IMR-90 (cell line): Measurements from ENCODE around the gene CYP2W1. TPM values are rescaled to one million over a fixed set of nuclear protein-coding genes. Genes with fewer than 3 reads are reported as not detected.

Source experiments
- ATAC-seq: fragments of 200-7000 bp; cut with Tn5 transposase; 2 replicates; pipeline ENCODE4 v1.9.1; 2020; ENCODE audit warnings: low read depth, mild to moderate bottlenecking, moderate library complexity
- BruUV-seq: library from RNA; stranded (reverse); fragments of 400-500 nt; replicated peaks from 2 replicates; lab custom pipeline; 2021; lab: Mats Ljungman, UMichigan
- CTCF ChIA-PET: fragments of 300-600 bp; formaldehyde crosslinking; extraction: SDS; loops from one replicate; lab custom pipeline; 2021; ENCODE audit warnings: antibody characterized with exemption; lab: Yijun Ruan, JAX
- POLR2A ChIA-PET: fragments of 300-600 bp; sonication (Branson Sonifier 250); formaldehyde crosslinking; loops from one replicate; lab custom pipeline; 2022; ENCODE audit warnings: antibody characterized with exemption; ENCODE audit not compliant: unreplicated experiment; lab: Charles Lee
- DNase-seq: peaks from one replicate; pipeline ENCODE4 v3.0.0; 2013
- H2AFZ ChIP-seq: replicated peaks from 2 replicates; pipeline ENCODE3; 2013; ENCODE audit warnings: low read length, mild to moderate bottlenecking; ENCODE audit not compliant: poor library complexity
- H2AK5ac ChIP-seq: 2 replicates; pipeline ENCODE4 v1.6.1; 2013; ENCODE audit warnings: low read depth, low read length, inconsistent platforms
- H2AK9ac ChIP-seq: replicated peaks from 2 replicates; pipeline ENCODE3; 2013; ENCODE audit warnings: mild to moderate bottlenecking, low read depth, low read length, moderate library complexity; ENCODE audit not compliant: poor library complexity
- H2BK120ac ChIP-seq: 2 replicates; pipeline ENCODE4 v1.6.1; 2013; ENCODE audit warnings: low read depth, low read length, inconsistent platforms
- H2BK15ac ChIP-seq: 3 replicates; pipeline ENCODE4 v1.6.1; 2013; ENCODE audit warnings: low read depth, low read length, inconsistent platforms
- H2BK20ac ChIP-seq: 2 replicates; pipeline ENCODE4 v1.6.1; 2013; ENCODE audit warnings: low read depth, mild to moderate bottlenecking, inconsistent platforms, low read length, moderate library complexity
- H2BK5ac ChIP-seq: 2 replicates; pipeline ENCODE4 v1.6.1; 2013; ENCODE audit warnings: mild to moderate bottlenecking, low read depth, low read length, inconsistent platforms; ENCODE audit not compliant: poor library complexity, severe bottlenecking
- H3K14ac ChIP-seq: replicated peaks from 2 replicates; pipeline ENCODE4 v1.6.1; 2013; ENCODE audit warnings: low read depth, low read length, inconsistent platforms
- H3K18ac ChIP-seq: 2 replicates; pipeline ENCODE4 v1.6.1; 2013; ENCODE audit warnings: low read depth, low read length, control low read depth
- H3K23ac ChIP-seq: 2 replicates; pipeline ENCODE4 v1.6.1; 2013; ENCODE audit warnings: low read depth, low read length, inconsistent platforms
- H3K27ac ChIP-seq: 2 replicates; pipeline ENCODE4 v1.5.1; 2013; ENCODE audit warnings: mild to moderate bottlenecking, control low read depth, low read length; ENCODE audit not compliant: insufficient read depth
- H3K27me3 ChIP-seq: 2 replicates; pipeline ENCODE4 v1.6.1; 2013; ENCODE audit warnings: low read length; ENCODE audit not compliant: control insufficient read depth, insufficient read depth
- H3K36me3 ChIP-seq: 2 replicates; pipeline ENCODE4 v1.6.1; 2013; ENCODE audit warnings: low read length, mixed read lengths; ENCODE audit not compliant: control insufficient read depth, insufficient read depth
- H3K4ac ChIP-seq: 2 replicates; pipeline ENCODE4 v1.6.1; 2013; ENCODE audit warnings: low read depth, low read length, inconsistent platforms
- H3K4me1 ChIP-seq: 2 replicates; pipeline ENCODE4 v1.6.1; 2013; ENCODE audit warnings: low read length, mixed read lengths; ENCODE audit not compliant: control insufficient read depth, insufficient read depth
- H3K4me2 ChIP-seq: 2 replicates; pipeline ENCODE4 v1.6.1; 2013; ENCODE audit warnings: low read depth, mild to moderate bottlenecking, control low read depth, low read length, moderate library complexity
- H3K4me3 ChIP-seq: 2 replicates; pipeline ENCODE4 v1.5.1; 2013; ENCODE audit warnings: low read depth, mild to moderate bottlenecking, control low read depth, low read length, moderate library complexity; ENCODE audit not compliant: insufficient read depth
- H3K56ac ChIP-seq: 2 replicates; pipeline ENCODE4 v1.6.1; 2013; ENCODE audit warnings: low read length, inconsistent platforms; ENCODE audit not compliant: insufficient read depth; ENCODE audit errors: extremely low read depth
- H3K79me1 ChIP-seq, 2 experiments: 2 replicates each; pipeline ENCODE4 v1.6.1; 2013; ENCODE audit warnings: low read length in 2 of 2, inconsistent platforms in 1 of 2, low read depth in 1 of 2
- H3K9ac ChIP-seq: 2 replicates; pipeline ENCODE4 v1.6.1; 2013; ENCODE audit warnings: low read depth, low read length, control low read depth
- H3K9me1 ChIP-seq: 2 replicates; pipeline ENCODE4 v1.6.1; 2013; ENCODE audit warnings: low read length, inconsistent platforms; ENCODE audit not compliant: insufficient read depth
- H3K9me3 ChIP-seq: 2 replicates; pipeline ENCODE4 v1.6.1; 2013; ENCODE audit warnings: low read length; ENCODE audit not compliant: control insufficient read depth, insufficient read depth
- H4K20me1 ChIP-seq: 2 replicates; pipeline ENCODE4 v1.6.1; 2013; ENCODE audit warnings: low read length, inconsistent platforms; ENCODE audit not compliant: insufficient read depth
- H4K5ac ChIP-seq: 2 replicates; pipeline ENCODE4 v1.6.1; 2013; ENCODE audit warnings: mild to moderate bottlenecking, low read depth, low read length, control low read depth
- H4K8ac ChIP-seq, 2 experiments: 2 replicates each; pipeline ENCODE4 v1.6.1; 2013; ENCODE audit warnings: low read depth in 2 of 2, low read length in 2 of 2, control low read depth in 1 of 2, inconsistent platforms in 1 of 2
- H4K91ac ChIP-seq: 2 replicates; pipeline ENCODE4 v1.6.1; 2013; ENCODE audit warnings: low read depth, low read length, inconsistent platforms; ENCODE audit not compliant: insufficient read depth
- ELK1 ChIP-seq: fragments of 150-350 bp; IDR thresholded peaks from 2 replicates; pipeline ENCODE4 v1.6.1; 2016; ENCODE audit warnings: low read depth, mild to moderate bottlenecking, low read length, moderate library complexity, borderline replicate concordance
- FOS ChIP-seq: fragments of 150-350 bp; IDR thresholded peaks from 2 replicates; pipeline ENCODE4 v1.6.1; 2016; ENCODE audit warnings: low read depth, low read length
- MAFK ChIP-seq: IDR thresholded peaks from 2 replicates; pipeline ENCODE4 v1.6.1; 2012; ENCODE audit warnings: low read depth, low read length, improper control_type of control experiment
- MAZ ChIP-seq: IDR thresholded peaks from 2 replicates; pipeline ENCODE4 v1.6.1; 2012; ENCODE audit warnings: low read depth, mild to moderate bottlenecking, low read length, improper control_type of control experiment, moderate library complexity, borderline replicate concordance
- MXI1 ChIP-seq: IDR thresholded peaks from 2 replicates; pipeline ENCODE4 v1.6.1; 2012; ENCODE audit warnings: low read depth, mild to moderate bottlenecking, low read length, moderate library complexity, borderline replicate concordance
- POLR2A ChIP-seq: IDR thresholded peaks from 2 replicates; pipeline ENCODE4 v1.6.1; 2012; ENCODE audit warnings: mild to moderate bottlenecking, low read depth, low read length
- RFX5 ChIP-seq: IDR thresholded peaks from 2 replicates; pipeline ENCODE4 v1.8.0; 2012; ENCODE audit warnings: low read depth, mild to moderate bottlenecking, low read length, moderate library complexity
- SMC3 ChIP-seq: fragments of 150-350 bp; IDR thresholded peaks from 2 replicates; pipeline ENCODE4 v1.6.1; 2016; ENCODE audit warnings: low read depth, mild to moderate bottlenecking, antibody characterized with exemption, low read length, moderate library complexity
- WGBS, 2 experiments: methylation state at CpG; one replicate each; pipeline versions ENCODE4 v1.1.5 to v1.1.7; 2013; ENCODE audit warnings: missing lambda C conversion rate in 2 of 2; ENCODE audit not compliant: insufficient read length in 1 of 2; ENCODE audit errors: extremely low coverage in 2 of 2; 5-methylcytosine and 5-hydroxymethylcytosine counted together
- dilution Hi-C: fragments of 300-500 bp; cut with HindIII; formaldehyde crosslinking; loops from one replicate; pipeline ENCODE4 v1.14.3; 2018; ENCODE audit warnings: low sequenced_read_pairs; ENCODE audit not compliant: unreplicated experiment
- in situ Hi-C: fragments of 300-500 bp; cut with MboI; formaldehyde crosslinking; loops from 3 replicates; pipeline ENCODE4 v1.14.3; 2019; ENCODE audit warnings: low sequenced_read_pairs, inconsistent platforms, mixed read lengths
- intact Hi-C: fragments of 100-400 bp; cut with micrococcal nuclease; formaldehyde crosslinking; loops from 2 replicates; pipeline ENCODE4 v1.10.0; 2022
- polyA plus RNA-seq, 3 experiments: library from polyadenylated mRNA; depleted of rRNA; stranded (reverse); fragments of >200 nt; gene quantifications; 2 replicates each; pipeline ENCODE4 v1.2.3, GENCODE V29; 2012; ENCODE audit warnings: low replicate concordance in 1 of 3
- total RNA-seq: library from RNA; depleted of rRNA; stranded (reverse); fragments of >200 nt; gene quantifications from 2 replicates; pipeline ENCODE4 v1.2.3, GENCODE V29; 2012

CYP2W1 gene
- total and polyA plus RNA-seq, 2 of the 4 experiments (the other 2 are of a cell fraction): not detected

- H3K56ac ChIP-seq: no peak overlapping the region
- H4K5ac ChIP-seq: no peak overlapping the region
- H2BK15ac ChIP-seq: no peak overlapping the region
- peaks cover 0 to 13% of the 10 kb centered on the region in 2 experiments; a peak in 3 of 4 replicates for H3K79me1 ChIP-seq
- H2AFZ ChIP-seq: no peak overlapping the region
- H3K36me3 ChIP-seq: peaks cover 25% of the 10 kb centered on the region
- no TSS peak for BruUV-seq
- no peak overlapping the region for H2BK5ac ChIP-seq
- no peak overlapping the region for H4K91ac ChIP-seq
- H4K20me1 ChIP-seq: 0 out of 2 replicates have a peak, but pooled peaks cover 14% of the 10 kb centered on the region
- H3K27ac ChIP-seq: no peak overlapping the region
- no peaks in the 10 kb centered on the region for H3K9me3 ChIP-seq
- 96% methylated on average over 12 of the region's 21 CpGs; no CpG with 5 or more reads in 1 of the 2 experiments for WGBS, 2 experiments
- dilution Hi-C loops: no loop called here
- ATAC-seq: no peak
- H3K18ac ChIP-seq: no peak overlapping the region
- no peak for DNase-seq
- H2AK5ac ChIP-seq: no peak overlapping the region
- H3K23ac ChIP-seq: no peak overlapping the region
- H3K9me1 ChIP-seq: peaks cover 4% of the 10 kb centered on the region
- in situ Hi-C loops: no loop called here
- H2AK9ac ChIP-seq: no peak overlapping the region
- no peak overlapping the region for H4K8ac ChIP-seq
- H3K27me3 ChIP-seq: no peaks in the 10 kb centered on the region
- H3K4me1 ChIP-seq: no peaks in the 10 kb centered on the region
- intact Hi-C loops: no loop called here
- H3K4ac ChIP-seq: no peak overlapping the region
- no peak overlapping the region for H2BK120ac ChIP-seq
- no peak for TF ChIP-seq MAFK
- TF ChIP-seq MAZ: no peak
- no peak for TF ChIP-seq FOS
- TF ChIP-seq RFX5: no peak
- no peak for TF ChIP-seq ELK1
- no peak for TF ChIP-seq MXI1
- TF ChIP-seq POLR2A: no peak
- TF ChIP-seq SMC3: no peak
- H3K14ac ChIP-seq: no peak overlapping the region
- ChIA-PET POLR2A (no interaction called here), CTCF (interaction anchor here (0.9 to 1.6 kb wide), 2 partner anchors 12 to 60 kb away, joined by 3 to 5 read pairs; no protein-coding TSS in a partner anchor)
- no peak overlapping the region for H3K4me2 ChIP-seq
- no peak overlapping the region for H2BK20ac ChIP-seq
- H3K9ac ChIP-seq: no peak overlapping the region
- no peak overlapping the region for H3K4me3 ChIP-seq
Observed at GRCh38 chr7:1005303-1005702, 22.3 kb downstream of the CYP2W1 start.
